ENCODE results near the gene APOBEC4.

Gene APOBEC4

GRCh38 chr1:183600136-183600535, 53.0 kb downstream of the APOBEC4 start:
- no peak for TF ChIP-seq CTCF (conservative IDR thresholded peaks at IDR 0.05; ENCODE audit: control insufficient read depth, insufficient read depth, low read depth, low read length)
- DNase-seq (ENCODE audit: low read depth): peak; percentile 97
- no peak overlapping the region for H3K4me3 ChIP-seq (ENCODE audit: control insufficient read depth, low read depth, low read length)

- peak; percentile 46 for DNase-seq (ENCODE audit: low read depth)
- TF ChIP-seq CTCF (conservative IDR thresholded peaks at IDR 0.05; ENCODE audit: control insufficient read depth, insufficient read depth, low read depth, low read length): no peak
- H3K4me3 ChIP-seq (ENCODE audit: control insufficient read depth, low read depth, low read length): no peak overlapping the region
Observed at GRCh38 chr1:183598386-183598785, 54.7 kb downstream of the APOBEC4 start.

- no peak overlapping the region for H3K4me3 ChIP-seq (ENCODE audit: control insufficient read depth, low read depth, low read length)
- no peak for TF ChIP-seq CTCF (conservative IDR thresholded peaks at IDR 0.05; ENCODE audit: control insufficient read depth, insufficient read depth, low read depth, low read length)
- no peak for DNase-seq (ENCODE audit: low read depth)
Observed at GRCh38 chr1:183597656-183598347, 55.3 kb downstream of the APOBEC4 start.

- no peak overlapping the region for H3K4me3 ChIP-seq (ENCODE audit: control insufficient read depth, low read depth, low read length)
- no peak for TF ChIP-seq CTCF (conservative IDR thresholded peaks at IDR 0.05; ENCODE audit: control insufficient read depth, insufficient read depth, low read depth, low read length)
- no peak for DNase-seq (ENCODE audit: low read depth)
Observed at GRCh38 chr1:183596500-183596899, 56.6 kb downstream of the APOBEC4 start.

All from fibroblast of mammary gland (primary cell).